Islet of Langerhans (tissue), 1 donor: ENCODE measurements around the gene SAXO2.
"Not testable (repeated sequence)": the region's sequence is repeated elsewhere in the genome, so short reads cannot be mapped to it uniquely, and the experiment has no call there.

Experiments
- FAIRE-seq: peaks from one replicate; lab custom pipeline; 2011; peaks lifted over from hg19 to GRCh38; lab: Jason Lieb, UNC

The SAXO2 gene

DNA sequence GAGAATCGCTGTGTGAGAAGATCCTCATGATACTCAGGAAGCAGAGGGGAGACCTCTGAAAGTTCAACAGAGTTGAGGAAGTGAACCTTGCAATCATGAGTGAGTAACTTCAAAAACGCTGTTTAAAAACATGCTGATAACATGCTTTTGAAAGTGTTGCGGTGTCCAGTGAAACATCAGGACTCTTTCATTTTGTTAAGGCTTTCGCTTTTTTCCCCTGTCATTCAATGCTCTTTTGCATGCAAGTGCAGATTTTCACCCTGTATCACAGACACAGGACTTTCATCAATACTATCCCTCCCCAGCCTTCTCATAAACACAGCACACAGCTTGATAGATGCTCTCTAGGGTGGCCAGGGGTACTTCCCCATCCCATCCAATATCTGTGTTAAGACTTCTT, 23.9 kb downstream of the SAXO2 start:
- not testable (repeated sequence) for FAIRE-seq

DNA sequence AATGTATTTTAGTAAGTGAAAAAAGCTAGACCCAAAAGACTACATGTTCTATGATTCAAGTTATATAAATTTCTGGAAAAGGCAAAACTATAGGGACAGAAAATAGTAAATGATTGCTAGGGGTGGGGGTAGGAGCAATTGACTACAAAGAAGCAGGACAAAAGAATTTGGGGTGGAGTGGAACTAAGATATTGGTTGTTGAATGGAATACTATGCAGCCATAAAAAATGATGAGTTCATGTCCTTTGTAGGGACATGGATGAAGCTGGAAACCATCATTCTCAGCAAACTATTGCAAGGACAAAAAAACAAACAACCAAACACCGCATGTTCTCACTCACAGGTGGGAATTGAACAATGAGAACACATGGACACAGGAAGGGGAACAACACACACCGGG, 25.6 kb downstream of the SAXO2 start:
- not testable (repeated sequence) for FAIRE-seq

DNA sequence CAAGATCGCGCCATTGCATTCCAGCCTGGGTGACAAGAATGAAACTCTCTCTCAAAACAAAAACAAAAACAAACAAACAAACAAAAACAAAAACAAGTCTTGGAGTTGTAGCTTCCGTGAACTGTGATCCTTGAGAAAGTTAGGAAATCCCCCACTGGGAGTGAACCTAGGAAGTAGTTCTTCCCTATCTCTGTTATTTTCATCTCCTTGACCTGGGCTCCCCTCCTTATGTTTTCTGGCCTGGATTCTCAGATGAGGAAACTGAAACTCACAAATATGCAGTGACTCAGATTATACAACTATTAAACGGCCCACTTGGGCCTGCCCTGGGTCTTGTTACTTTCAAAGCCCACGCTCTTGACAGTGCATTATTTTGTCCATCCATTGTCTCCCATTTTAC, 29.7 kb downstream of the SAXO2 start:
- FAIRE-seq = no peak

DNA sequence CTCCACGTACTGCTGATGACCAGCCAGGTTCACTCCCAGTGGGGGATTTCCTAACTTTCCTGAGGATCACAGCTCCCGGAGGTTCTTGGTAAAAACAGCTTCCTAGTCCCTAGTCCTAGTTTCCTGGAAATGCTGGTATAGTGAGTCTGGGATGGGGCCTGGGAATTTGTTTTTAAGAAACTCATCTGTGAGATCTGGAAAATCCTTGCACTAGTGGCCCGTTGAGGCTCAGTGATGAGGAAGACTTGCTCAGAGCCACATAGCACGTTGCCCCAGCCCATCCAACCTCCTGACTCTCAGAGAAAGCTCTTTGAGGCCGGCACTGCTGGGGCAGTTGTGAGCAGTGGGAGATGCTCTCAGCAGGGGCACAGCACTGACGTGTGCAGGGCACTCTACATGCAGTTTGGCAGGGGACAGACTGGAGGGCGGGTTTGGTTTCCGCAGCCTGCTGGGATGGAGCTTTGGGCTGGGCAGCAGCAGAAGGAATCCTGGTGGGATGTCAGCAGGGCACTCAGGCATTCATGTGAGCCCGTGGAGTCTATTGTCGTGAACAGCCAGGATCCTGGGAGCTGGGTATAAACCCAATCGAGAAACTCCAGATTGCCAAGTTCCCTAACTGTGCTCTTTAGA, 31.6 kb downstream of the SAXO2 start:
- no peak for FAIRE-seq

DNA sequence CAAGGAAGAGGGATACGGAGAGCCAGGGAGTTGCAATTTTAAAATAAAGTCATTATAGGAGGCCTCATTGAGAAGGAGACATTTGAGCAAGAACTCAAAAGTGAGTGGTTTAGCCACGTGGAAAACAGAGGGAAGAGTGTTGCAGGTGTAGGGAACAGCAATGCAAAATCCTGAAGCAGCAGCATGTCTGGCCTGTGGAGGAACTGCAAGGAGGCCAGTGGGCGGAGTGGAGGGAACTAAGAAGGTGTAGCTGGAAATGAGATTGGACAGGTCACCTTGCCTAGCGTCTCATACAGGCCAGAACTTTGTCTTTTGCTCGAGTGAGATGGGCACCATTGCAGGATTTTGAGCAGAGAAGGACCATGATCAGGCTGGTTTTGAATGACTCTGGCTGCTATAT, 34.9 kb downstream of the SAXO2 start:
- FAIRE-seq = no peak

DNA sequence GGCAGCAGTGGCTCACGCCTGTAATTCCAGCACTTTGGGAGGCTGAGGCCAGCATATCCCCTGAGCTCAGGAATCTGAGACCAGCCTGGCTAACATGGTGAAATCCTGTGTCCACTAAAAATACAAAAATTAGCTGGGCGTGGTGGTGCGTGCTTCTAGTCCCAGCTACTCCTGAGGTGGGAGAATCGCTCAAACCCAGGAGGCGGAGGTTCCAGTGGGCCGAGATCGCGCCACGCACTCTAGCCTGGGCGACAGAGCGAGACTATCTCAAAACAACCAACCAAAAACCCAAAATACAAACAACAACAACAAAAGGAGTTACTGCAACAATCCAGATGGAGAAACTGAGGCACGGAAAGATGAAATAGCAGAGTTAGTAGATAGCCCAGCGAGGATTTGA, 35.4 kb downstream of the SAXO2 start:
- no peak for FAIRE-seq

DNA sequence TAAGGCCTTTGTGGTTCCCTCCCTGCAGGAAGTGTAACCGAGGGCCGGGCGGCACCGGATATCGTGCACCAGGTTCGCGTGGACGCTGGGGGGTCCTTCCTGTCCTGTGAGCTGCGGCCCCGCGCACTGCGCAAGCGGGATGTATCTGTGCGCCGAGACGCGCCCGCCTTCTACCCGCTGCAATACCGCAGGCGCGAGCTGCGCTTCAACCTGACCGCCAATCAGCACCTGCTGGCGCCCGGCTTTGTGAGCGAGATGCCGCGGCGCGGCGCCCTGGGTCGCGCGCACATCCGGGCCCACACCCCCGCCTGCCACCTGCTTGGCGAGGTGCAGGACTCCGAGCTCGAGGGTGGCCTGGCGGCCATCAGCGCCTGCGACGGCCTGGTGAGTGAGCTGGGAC, 35.9 kb downstream of the SAXO2 start:
- FAIRE-seq = no peak

DNA sequence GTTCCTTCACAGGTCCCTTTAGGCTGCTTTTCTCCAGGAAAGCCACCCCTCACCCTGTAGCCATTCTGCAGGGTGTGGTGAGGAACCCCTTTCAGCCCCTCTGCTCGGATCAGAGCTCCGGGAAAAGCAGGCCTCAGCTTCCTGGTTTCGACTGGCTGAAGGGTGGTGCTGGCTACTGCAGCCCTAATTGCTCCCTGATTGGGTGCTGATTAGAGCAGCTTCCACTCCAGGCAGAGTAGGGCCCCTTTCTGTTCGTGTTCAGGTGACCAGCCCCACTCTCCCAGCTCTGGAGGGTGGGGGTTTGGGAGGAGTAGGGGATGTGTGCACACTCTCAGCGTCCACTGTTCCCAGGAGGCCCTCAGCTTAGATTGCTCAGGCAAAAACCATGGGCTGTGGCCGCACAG, 36.9 kb downstream of the SAXO2 start:
- FAIRE-seq = not testable (repeated sequence)

DNA sequence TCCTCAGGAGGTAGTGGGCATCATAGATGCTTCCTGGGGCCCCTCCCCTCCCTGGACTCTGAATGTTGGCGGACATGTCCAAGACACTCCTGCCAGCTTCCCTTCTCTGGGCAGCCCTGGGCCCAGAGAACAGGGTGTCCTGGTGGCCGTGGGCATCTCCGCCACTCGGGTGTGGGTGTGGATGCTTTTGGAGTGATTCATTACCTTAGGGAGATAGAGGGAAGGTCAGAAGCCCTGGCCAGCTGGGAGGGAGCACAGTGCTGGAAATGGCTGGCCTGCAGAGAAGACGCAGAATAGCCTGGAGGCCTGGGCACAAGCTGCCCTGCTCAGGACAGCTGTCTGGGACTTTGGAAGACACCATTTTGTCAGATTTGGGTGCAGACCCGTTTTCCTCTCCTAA, 37.7 kb downstream of the SAXO2 start:
- FAIRE-seq = not testable (repeated sequence)

DNA sequence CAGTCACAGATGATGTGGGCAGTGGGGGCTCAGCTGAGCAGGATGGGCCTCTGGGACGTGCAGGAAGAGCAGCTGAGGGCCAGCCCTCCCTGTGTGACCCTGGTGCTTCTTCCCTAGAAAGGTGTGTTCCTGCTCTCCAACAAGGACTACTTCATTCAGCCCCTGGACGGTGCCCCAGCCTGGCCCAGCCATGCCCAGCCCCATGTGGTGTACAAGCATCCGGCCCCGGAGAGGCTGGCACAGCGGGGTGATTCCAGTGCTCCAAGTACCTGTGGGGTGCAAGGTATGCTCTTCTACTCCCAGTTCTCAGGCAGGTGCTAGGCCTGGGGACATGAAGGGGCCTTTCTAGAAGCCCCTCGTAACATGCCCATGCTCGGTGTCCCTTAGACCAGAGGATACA, 38.3 kb downstream of the SAXO2 start:
- no peak for FAIRE-seq

DNA sequence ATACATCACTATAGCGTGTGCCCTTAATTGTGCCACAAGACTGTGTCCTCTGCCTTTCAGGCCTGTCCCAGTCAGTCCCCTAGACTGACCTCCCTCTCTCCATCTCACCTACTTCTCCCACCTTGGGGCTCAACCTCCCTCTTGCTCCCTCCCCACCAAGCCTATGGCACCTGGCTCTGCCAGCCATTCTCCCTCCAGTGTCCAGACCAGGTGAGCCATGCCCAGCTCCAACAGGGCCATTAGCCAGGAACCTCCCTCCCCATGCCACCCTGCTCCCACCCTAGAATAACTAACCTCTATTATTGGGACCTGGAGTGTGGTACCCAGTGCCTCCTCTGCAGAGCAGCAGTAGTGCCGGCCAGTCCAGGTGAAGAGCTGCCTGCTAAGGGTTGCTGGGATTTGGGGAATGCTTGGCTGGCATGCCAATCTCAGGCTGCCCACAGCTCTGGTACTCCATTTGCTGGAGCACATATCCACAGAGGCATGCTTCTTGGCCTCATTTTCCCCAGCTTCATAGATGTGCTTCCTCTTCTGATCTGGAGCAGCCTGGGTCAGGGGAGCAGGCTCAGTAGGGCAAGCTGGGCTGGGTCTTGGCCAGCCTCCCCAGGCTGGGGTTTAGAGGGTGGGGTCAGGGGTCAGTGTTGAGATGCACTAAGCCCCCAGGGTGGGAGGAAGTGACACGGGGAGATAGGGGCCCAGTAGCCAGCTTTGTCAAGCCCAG, 38.8 kb downstream of the SAXO2 start:
- FAIRE-seq = no peak

DNA sequence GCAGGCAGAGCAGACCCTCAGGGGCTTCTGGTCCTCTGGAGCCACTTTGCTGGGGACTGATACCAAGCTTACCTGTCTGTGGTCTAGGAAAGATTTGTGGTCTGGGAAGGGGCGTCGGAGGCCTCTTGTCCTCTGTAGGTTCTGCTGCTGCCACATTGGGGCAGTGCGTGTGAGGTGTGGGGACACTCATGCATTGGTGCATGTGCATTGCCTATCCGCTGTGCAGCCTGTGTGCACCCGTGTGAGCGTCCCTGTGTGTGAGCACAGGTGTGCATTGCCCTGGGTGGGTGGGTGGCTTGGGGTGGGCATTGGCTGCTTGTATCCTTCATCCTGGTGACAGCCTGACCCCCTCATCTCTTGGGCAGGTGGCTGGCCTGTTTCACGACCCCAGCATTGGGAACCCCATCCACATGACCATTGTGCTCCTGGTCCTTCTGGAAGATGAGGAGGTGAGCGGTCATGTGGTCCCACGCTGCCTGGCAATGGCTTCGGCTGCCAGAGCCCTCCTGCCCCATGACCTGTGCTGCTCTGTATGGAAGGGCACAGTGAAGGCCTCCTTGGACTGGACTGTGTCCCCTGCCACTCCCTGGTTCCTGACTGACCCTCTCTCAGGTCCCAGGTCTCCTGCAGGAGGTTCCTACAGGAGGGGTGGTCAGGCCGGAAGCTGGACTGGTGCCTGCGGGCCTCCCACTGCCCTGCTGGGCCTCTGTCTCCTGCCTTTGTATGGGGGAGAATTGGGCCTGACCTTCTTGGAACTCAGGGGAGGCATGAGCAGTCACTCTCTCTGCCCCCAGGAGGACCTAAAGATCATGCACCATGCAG, 41.5 kb downstream of the SAXO2 start:
- FAIRE-seq = no peak

DNA sequence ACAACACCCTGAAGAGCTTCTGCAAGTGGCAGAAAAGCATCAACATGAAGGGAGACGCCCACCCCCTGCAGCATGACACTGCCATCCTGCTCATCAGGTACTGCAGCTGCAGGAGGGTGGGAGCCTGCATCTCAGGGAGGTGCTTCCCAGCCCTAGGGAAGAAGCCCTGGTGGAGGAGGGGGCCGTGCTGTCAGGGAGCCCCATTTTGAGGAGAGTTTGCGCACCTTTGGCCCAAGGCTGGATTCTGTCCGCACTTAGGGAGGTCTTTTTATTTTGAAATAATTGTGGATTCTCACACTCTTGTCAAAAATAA, 42.1 kb downstream of the SAXO2 start:
- FAIRE-seq = no peak

DNA sequence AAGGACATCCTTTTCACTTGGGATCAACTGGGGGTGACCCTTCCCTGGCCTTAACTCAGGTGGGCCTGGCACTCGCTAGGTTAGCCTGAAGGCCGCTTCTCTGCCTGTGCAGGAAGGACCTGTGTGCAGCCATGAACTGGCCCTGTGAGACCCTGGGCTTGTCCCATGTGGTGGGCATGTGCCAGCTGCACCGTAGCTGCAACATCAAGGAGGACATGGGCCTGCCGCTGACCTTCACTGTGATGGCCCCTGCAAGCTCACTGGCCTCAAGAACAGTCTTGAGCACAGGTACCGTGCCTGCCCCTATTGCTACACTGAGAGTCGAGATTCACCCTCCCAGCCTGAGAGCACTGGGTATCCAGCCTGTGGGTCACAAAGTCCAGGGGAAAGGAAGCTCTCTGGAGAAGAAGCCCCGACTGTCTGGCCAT, 43.0 kb downstream of the SAXO2 start:
- FAIRE-seq = no peak

DNA sequence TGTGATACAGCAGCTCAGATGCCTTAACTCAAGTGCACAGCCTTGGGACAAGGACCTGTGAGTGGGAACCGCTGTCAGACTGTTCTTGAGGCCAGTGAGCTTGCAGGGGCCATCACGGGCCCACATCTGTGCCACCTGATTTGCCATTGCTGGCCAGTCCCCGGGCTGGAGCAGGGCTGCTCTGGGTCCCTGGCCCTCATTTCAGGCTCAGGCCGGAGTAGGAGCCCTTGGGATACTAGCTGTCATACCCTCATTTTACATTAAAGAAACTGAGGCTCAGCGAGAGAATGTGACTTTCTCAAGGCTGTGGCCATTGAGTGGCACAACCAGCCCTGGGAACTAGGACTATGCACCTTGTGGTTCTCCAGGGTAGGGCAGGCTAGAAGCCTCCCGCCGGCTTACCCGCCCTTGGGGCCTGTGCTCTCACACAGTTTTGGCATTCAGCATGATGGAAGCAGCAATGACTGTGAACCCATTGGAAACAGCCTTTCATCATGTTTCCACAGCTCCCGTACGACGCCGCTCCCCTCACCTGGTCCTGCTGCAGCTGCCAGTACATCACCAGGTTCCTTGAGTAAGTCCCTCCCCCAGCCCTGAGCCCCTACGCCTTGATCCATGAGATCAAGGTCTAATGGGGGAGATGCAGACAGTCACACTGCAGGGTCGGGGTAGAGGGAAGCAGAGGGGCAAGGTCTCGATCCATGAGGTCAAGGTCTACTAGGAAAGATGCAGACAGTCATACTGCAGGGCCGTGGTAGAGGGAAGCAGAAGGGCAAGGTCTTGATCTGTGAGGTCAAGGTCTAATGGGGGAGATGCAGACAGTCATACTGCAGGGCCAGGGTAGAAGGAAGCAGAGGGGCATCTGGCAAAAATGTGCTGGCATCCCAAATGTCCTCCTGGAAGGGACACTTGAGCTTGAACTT, 44.4 kb downstream of the SAXO2 start:
- no peak for FAIRE-seq

DNA sequence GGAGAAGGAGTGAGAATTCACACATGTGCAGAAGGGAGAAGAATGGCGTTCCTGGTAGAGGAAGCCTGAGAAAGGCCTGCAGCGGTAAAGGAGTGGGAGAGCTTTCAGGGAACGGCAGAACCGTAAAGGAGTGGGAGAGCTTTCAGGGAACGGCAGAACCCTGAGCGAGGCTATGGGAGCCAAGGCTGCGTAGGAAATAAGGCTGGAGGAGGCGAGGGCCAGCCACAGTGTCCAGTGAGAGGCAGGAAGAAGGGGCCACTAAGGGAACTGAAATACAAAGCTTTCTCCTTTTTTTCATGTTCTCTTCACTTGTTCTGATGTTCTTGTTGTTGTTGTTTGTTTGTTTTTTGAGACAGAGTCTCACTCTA, 45.1 kb downstream of the SAXO2 start:
- no peak for FAIRE-seq

DNA sequence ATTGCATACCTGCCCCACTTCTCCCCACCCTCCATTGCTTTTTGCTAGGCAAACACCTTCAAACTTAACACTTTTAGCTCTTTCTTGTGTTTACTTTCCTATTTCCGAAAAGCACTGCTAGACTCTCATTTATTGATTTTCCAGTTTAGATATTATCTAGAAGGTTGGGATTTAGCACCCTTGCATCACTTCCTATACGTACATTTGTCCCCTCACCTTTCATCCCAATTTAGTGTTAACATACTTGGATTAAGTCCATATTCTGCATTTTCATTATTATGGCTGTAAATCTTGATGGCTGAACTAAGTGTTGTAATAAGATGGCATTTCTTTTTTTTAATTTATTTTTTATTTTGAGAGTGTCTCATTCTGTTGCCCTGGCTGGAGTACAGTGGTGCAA, 47.2 kb downstream of the SAXO2 start:
- FAIRE-seq = no peak

DNA sequence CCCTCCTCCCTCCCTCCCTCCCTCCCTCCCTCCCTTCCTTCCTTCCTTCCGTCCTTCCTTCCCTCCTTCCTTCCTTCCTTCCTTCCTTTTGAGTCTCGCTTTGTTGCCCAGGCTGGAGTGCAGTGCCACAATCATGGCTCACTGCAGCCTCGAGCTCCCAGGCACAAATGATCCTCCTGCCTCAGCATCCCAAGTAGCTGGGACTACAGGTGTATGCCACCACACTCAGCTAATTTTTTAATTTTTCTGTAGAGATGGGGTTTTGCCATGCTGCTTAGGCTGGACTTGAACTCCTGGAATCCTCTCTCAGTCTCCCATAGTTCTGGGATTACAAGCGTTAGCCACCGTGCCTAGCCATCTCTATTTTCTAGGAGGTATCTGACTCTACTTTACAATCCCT, 48.7 kb downstream of the SAXO2 start:
- not testable (repeated sequence) for FAIRE-seq

DNA sequence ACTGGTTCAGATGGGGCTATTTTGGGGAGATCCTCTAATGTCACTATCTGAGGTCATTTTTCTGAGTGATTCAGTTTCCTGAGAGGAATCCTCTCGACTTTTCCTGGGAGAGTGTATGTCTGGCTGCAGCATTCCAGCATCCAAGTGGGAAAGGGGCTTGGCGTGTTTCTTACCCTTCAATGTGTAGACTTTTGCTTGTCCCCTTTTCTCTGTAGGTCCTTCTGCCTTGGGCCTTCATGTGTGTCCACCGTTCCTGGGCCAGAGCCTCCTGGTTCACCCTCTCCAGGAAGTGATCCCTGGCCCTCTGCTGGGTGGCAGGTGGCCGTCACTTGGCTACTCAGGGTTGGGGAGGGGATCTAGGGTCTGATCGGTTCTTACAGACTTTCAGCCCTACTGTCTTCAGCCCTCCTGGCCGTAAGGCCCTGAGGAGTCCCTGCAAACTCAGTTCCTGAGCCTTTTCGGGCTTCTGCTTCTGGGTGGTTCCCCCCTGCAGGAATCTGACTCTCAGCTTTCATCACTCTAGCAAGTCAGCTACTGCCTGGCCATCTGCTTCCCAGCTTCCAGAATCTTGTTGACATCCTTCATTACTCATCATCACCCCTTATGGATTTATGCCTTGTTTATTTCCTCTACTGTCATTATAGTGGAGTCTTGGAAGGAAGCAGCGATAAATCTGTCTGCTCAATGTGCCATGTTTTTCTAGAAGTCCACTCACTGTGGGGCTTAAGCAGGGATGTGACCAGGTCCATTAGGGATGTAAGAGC, 50.1 kb downstream of the SAXO2 start:
- FAIRE-seq = no peak

DNA sequence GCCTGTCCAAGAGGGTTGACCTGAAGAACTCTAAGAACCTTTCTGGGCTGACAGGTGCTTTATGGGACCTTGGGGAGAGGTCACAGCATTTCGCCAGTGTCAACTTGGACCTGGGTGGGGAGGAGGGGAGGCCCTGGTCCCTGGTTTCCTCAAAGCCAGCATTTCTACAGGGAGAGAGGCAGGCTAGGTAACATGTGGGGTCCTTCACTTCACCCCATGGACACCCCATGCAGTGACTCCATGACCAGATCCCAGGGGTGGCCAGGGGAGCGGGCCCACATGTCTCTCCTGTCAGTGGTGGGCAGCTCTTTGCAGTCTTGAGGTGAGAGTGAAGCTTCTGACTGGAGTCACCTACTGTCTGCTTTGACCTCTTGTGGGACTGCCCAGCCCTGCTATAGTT, 50.8 kb downstream of the SAXO2 start:
- FAIRE-seq = no peak

DNA sequence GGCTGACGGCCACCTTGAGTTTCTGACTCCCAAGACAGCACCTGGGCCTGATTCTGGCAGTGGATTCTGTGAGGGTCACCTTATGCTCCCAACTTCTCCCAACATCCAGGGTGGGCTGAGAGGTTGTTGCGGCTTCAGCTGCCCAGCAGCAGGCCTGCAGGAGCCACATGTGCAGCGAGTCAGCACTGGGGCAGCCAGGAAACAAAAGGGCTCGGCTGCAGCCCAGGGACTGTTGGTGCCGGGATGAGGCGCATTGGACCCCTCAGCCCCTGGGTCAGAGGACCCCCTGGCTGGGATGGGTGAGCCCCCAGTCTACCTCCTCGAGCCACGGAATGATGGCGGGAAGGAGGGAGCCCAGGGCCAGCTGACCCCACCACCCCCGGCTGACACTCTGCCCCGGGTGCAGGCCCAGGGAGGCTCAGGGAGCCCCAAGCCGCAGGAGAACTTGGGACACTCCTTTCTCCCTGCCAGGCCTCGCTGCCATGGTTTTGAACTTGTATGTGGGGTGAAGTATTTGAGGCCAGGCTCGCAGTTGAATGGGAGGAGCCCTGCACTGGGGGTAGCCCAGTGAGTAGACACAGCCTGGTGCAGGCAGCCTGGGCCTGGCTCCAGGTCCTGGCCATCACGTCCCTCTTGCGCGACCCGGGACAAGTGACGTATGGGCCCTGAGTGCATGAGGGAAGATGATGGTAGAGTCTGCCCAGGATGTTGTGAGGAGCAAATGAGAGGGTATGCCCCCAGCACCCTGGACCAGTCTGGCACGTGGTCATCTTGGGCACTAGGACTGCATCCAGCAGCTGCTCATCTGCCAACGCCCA, 51.5 kb downstream of the SAXO2 start:
- FAIRE-seq = not testable (repeated sequence)
